Parathyroid adenoma (tissue), 2 donors: ENCODE measurements around the gene SLC4A1AP.

Experiments used
- H2AFZ ChIP-seq: fragments of 300-600 bp; sonication (generic); one replicate; pipeline ENCODE4 v1.7.0; 2017; ENCODE audit warnings: antibody characterized with exemption, mild to moderate bottlenecking
- H3K27ac ChIP-seq: fragments of 300-600 bp; sonication (generic); one replicate; pipeline ENCODE4 v1.7.0; 2017
- H3K27me3 ChIP-seq: fragments of 300-600 bp; sonication (generic); one replicate; pipeline ENCODE4 v1.7.0; 2017; ENCODE audit warnings: low read length; ENCODE audit not compliant: control insufficient read depth, insufficient read depth
- H3K36me3 ChIP-seq: fragments of 300-600 bp; sonication (generic); one replicate; pipeline ENCODE4 v1.7.0; 2017; ENCODE audit warnings: low read length; ENCODE audit not compliant: control insufficient read depth, insufficient read depth
- H3K4me1 ChIP-seq: fragments of 300-600 bp; sonication (generic); one replicate; pipeline ENCODE4 v1.7.0; 2017; ENCODE audit warnings: control low read depth
- H3K4me2 ChIP-seq: fragments of 300-600 bp; sonication (generic); one replicate; pipeline ENCODE4 v1.7.0; 2017; ENCODE audit warnings: low read length
- H3K4me3 ChIP-seq: fragments of 300-600 bp; sonication (generic); one replicate; pipeline ENCODE4 v1.7.0; 2017; ENCODE audit warnings: low read depth, low read length
- H3K79me2 ChIP-seq: fragments of 300-600 bp; sonication (generic); one replicate; pipeline ENCODE4 v1.7.0; 2017; ENCODE audit warnings: control low read depth
- H3K9ac ChIP-seq: fragments of 300-600 bp; sonication (generic); one replicate; pipeline ENCODE4 v1.7.0; 2017; ENCODE audit warnings: mild to moderate bottlenecking
- H3K9me3 ChIP-seq: fragments of 300-600 bp; sonication (generic); one replicate; pipeline ENCODE4 v1.7.0; 2017; ENCODE audit warnings: low read length; ENCODE audit not compliant: control insufficient read depth
- TF ChIP-seq, protein P1 (sequence below): fragments of 300-600 bp; sonication (generic); IDR thresholded peaks from one replicate; pipeline ENCODE4 v1.7.0; 2017; ENCODE audit warnings: antibody characterized with exemption, mild to moderate bottlenecking
- donor health status: primary hyperparathyroidism.

SLC4A1AP gene

DNA sequence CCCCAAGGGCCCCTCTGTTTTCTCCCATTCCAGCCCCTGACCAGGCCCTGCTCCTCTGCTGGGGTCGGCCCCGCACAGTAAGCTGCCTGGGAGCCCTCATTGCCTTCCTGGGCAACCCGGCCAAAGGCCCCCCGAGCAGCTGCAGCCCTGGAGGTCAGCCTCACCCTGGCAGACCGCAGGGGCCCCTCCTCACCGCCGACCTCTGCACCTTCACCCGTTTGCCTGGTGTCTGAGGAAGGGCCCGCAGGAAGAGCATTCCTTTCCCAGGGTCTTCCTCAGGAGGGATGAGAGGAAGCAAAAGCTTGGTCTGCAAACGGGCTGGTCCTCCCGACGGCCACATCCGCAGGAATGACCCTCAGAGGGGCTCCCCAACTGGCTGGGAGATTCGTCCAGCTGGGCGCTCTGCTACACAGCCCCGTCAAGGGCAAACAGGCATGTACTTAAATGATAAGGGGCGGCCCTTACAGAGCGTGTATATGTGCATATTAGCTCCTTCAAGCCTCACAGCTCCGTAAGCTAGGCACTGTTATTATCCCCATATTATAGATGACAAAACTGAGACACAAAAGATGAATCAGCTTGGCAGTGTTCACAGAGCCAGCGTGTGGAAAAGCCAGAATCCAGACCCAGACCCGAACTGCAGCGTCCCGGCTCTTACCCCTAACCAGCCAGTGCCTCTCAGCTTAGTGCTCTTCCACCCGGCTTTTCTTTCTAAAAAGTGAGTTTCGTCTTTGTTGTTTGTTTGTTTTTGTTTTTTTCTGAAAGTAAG, 52.8 kb downstream of the SLC4A1AP start:
- TF ChIP-seq, protein P1, sequence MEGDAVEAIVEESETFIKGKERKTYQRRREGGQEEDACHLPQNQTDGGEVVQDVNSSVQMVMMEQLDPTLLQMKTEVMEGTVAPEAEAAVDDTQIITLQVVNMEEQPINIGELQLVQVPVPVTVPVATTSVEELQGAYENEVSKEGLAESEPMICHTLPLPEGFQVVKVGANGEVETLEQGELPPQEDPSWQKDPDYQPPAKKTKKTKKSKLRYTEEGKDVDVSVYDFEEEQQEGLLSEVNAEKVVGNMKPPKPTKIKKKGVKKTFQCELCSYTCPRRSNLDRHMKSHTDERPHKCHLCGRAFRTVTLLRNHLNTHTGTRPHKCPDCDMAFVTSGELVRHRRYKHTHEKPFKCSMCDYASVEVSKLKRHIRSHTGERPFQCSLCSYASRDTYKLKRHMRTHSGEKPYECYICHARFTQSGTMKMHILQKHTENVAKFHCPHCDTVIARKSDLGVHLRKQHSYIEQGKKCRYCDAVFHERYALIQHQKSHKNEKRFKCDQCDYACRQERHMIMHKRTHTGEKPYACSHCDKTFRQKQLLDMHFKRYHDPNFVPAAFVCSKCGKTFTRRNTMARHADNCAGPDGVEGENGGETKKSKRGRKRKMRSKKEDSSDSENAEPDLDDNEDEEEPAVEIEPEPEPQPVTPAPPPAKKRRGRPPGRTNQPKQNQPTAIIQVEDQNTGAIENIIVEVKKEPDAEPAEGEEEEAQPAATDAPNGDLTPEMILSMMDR, result no peak
- no peaks in the 10 kb centered on the region for H3K27me3 ChIP-seq
- no peak overlapping the region for H3K4me2 ChIP-seq
- H3K36me3 ChIP-seq, result no peaks in the 10 kb centered on the region
- no peak overlapping the region for H3K27ac ChIP-seq
- H2AFZ ChIP-seq, result no peak overlapping the region
- H3K9ac ChIP-seq, result no peak overlapping the region
- no peak overlapping the region for H3K4me3 ChIP-seq
- H3K9me3 ChIP-seq, result no peaks in the 10 kb centered on the region
- no peaks in the 10 kb centered on the region for H3K4me1 ChIP-seq
- H3K79me2 ChIP-seq, result no peaks in the 10 kb centered on the region

GRCh38 chr2:27717070-27717795, 53.5 kb downstream of the SLC4A1AP start:
- Histone ChIP-seq H3K27ac (no peak overlapping the region), H3K4me3 (no peak overlapping the region), H3K9ac (no peak overlapping the region)

GRCh38 chr2:27720004-27720551, 56.4 kb downstream of the SLC4A1AP start:
- no peaks in the 10 kb centered on the region for H3K4me1 ChIP-seq
- H2AFZ ChIP-seq, result no peak overlapping the region
- H3K79me2 ChIP-seq, result no peaks in the 10 kb centered on the region
- H3K4me2 ChIP-seq, result no peak overlapping the region
- H3K36me3 ChIP-seq, result no peaks in the 10 kb centered on the region
- no peaks in the 10 kb centered on the region for H3K9me3 ChIP-seq
- no peak overlapping the region for H3K9ac ChIP-seq
- TF ChIP-seq, protein P1, result no peak
- H3K27ac ChIP-seq, result no peak overlapping the region
- no peaks in the 10 kb centered on the region for H3K27me3 ChIP-seq
- H3K4me3 ChIP-seq, result no peak overlapping the region

More at GRCh38 chr2:27717070-27717795, 53.5 kb downstream of the SLC4A1AP start:
- Histone ChIP-seq H2AFZ (peak overlapping the region; percentile 11), H3K4me2 (no peak overlapping the region), H3K36me3 (no peaks in the 10 kb centered on the region), H3K79me2 (no peaks in the 10 kb centered on the region), H3K4me1 (no peaks in the 10 kb centered on the region), H3K9me3 (no peaks in the 10 kb centered on the region), H3K27me3 (no peaks in the 10 kb centered on the region)
- TF ChIP-seq, protein P1, result no peak

DNA sequence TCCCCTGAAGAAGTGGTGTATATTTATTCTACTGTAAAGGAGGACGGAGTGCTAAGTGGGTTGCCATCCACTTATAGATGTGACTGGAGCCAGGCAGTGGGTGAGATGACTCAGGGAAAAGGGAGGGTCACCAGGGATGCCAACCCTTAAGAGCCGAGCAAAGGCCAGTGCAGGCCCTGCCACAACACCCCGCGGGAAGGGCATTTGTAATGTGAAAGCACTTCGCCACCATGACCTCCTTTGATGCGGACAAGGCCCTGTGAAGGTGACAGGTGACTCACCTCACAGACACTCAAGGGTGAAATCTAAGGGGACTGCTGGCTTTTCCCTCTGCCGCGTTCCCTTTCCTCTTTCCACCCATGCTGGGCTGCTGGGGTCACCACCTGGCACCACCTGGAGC, 57.6 kb downstream of the SLC4A1AP start:
- Histone ChIP-seq H3K27me3 (no peaks in the 10 kb centered on the region), H3K9ac (no peak overlapping the region), H3K4me1 (no peaks in the 10 kb centered on the region), H3K4me3 (no peak overlapping the region), H3K36me3 (no peaks in the 10 kb centered on the region), H3K4me2 (no peak overlapping the region), H2AFZ (no peak overlapping the region), H3K27ac (no peak overlapping the region), H3K79me2 (no peaks in the 10 kb centered on the region), H3K9me3 (no peaks in the 10 kb centered on the region)
- TF ChIP-seq, protein P1, result no peak
